HG03460 (cell line): ENCODE results near the gene CA11.
"Not testable (repeated sequence)": the region's sequence is repeated elsewhere in the genome, so short reads cannot be mapped to it uniquely, and the experiment has no call there.

Experiments
- ATAC-seq: cut with Tn5 transposase; IDR thresholded peaks from one replicate; pipeline ENCODE4 v1.9.1; 2021; ENCODE audit not compliant: unreplicated experiment

Gene CA11

DNA sequence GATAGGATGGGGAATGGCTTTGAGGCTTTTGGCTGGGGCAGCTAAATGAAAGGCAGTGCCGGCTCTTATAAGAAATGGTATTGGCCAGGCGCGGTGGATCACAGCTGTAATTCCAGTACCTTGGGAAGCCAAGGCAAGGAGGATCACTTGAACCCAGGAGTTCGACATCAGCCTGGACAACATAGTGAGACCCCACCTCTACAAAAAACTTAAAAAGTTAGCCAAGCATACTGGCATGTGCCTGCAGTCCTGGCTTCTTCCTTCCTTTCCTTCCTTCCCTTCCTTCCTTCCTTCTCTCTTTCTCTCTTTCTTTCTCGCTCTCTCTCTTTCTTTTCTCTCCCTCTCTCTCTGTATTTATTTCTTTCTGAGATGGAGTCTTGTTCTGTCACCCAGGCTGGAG lies 3.1 kb downstream of the CA11 start:
- no peak for ATAC-seq

DNA sequence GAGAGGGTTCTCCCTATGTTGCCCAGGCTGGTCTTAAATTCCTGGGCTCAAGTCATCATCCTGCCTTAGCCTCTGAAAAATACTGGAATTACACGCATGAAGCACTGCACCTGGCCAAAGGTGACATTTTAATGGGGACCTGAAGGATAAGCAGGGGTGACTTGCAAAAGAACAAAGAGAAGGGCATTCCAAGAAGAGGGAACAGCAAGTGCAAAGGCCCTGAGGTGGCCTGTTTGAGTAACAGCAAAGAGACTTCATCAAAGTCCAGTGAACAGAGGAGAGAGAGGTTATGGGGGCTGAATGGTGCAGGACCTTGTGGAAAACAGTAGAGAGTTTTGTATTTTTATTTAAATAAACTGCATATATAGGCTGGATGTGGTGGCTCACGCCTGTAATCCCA lies 4.1 kb downstream of the CA11 start:
- no peak for ATAC-seq

- ATAC-seq, result no peak
Observed at GRCh38 chr19:48639483-48640375, 6.3 kb downstream of the CA11 start.

DNA sequence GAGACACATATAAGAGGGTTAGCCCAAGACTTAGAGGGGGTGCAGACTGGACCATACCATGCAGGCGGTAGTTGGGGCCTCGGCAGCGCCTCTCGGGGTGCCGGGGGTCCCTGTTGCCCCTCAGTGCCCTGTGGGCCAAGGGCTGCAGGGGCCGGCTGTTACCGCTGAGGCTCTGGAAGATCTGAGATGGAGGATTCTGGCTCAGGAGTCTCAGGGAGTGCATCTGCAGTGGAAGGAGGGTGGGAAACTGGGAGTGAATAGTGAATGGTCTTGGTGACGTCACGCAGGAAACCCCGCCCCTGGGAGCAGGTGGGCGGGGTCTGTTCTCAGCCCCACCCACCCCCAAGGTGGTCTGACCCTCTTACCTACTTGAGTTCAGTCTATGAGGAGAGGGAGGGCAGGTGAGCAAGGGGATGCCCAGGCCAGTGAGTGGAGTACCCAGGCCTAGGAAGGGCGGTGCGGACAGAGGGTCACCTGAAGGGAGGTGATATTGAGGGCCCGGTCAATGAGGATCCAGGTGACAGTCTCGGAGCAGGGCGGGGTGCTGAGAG lies 7.1 kb downstream of the CA11 start:
- ATAC-seq, result no peak

GRCh38 chr19:48637948-48638830 lies 7.8 kb downstream of the CA11 start:
- ATAC-seq, result peak; percentile 16

- peak; percentile 57 for ATAC-seq
Observed at GRCh38 chr19:48637449-48637947, 8.5 kb downstream of the CA11 start.

- ATAC-seq, result peak; percentile 5
Observed at GRCh38 chr19:48636859-48637448, 9.0 kb downstream of the CA11 start, which contains the start of gene DBP. DBP (minus strand) TSS chr19:48637379; CDS start chr19:48636994, 385 bp downstream.

DNA sequence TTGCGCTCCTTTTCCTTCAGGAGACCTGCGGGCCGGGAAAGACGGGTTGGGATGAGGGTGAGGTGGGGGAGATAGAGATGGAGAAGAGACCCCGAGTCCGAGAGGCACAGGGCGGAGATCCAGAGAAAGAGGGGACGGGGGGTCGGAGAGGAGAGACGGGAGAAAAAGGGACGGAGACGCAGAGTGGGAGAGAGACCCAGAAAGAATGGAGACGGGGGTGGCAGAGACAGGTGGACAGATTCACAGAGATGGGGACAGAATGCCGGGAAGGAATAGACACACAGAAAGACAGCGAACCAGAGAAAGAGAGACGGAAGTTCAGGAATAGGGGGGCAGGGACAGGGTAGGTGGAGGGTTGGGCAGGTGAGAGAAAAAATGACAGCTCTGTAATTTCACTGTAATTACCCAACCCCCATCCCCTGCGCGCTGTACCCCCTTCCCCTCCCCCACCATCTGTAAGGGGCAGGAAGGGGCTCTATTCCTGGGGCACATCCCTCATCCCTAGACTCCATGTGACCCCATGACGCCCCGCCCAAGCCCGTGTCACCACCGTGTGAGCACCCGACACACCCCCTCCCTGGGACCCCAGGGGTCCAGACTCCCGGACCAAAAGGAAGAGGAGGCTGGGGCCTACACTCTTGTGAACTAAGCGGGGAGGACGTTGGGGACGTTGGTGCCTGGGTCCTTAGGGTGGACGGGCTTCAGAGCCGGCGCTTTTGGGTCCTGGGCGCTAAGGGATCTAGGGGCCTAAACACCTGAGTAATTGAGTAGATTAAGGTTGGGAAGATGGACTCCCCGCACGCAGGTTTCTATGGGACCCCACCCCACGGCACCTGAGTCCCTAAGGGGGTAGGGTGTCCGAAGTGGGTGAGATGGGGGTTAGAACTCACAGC lies 9.8 kb downstream of the CA11 start:
- ATAC-seq, result no peak

DNA sequence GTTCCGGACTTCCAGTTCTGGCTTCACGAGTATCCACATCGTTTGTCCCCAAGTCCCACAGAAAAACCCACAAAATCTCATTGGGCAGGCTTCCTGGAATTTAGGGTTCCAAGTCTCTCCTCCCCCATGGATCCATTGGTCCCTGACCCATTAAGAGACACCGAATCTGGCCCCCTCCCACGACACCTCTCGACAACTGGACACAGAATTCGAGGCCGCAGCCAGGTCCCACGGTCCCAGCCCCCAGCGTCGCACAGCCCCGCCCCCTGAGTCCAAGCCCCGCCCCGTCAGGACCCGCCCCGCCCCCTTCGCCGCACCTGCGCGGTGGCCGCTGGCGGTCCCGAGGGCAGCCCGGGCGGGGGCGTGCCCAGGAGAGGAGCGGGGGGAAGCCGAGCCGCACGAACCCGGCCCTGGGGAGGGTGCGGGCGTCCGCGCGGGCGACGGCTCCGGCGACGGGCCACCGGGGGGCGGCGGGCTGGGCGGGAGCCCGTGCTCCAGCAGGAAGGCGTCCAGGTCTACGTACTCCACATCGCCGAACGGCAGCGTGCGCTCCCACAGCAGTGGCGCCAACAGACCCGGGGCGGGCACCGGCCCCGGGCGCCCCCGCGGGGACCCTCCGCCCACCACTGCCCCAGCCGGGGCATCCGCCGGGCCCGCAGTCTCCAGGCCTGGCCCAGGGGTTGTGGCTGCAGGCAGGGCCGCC lies 10.6 kb downstream of the CA11 start:
- no peak for ATAC-seq

GRCh38 chr19:48634424-48635262 lies 11.3 kb downstream of the CA11 start:
- ATAC-seq, result no peak

DNA sequence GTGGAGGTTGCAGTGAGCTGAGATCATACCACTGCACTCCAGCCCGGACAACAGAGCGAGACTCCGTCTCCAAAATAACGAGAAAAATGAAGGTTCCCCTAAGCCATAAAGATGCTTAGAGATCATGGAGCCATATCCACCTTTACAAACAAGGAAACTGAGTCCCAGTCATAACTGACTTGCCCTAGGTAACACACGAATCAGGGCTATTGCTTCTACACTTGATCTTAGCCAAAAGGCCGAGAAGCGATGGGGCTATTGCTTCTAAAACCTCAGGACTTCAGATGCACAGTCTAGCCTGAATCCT lies 12.0 kb downstream of the CA11 start:
- ATAC-seq, result no peak

GRCh38 chr19:48633148-48634035 lies 12.6 kb downstream of the CA11 start:
- ATAC-seq, result no peak

GRCh38 chr19:48632692-48633147 lies 13.3 kb downstream of the CA11 start:
- no peak for ATAC-seq

GRCh38 chr19:48632286-48632685 lies 13.7 kb downstream of the CA11 start:
- not testable (repeated sequence) for ATAC-seq

GRCh38 chr19:48631225-48631624 lies 14.8 kb downstream of the CA11 start:
- no peak for ATAC-seq

- no peak for ATAC-seq
Observed at GRCh38 chr19:48630296-48631063, 15.5 kb downstream of the CA11 start.
